Karpas-422 (cell line): ENCODE results near the gene TRIO. TPM values are rescaled to one million over a fixed set of nuclear protein-coding genes. Genes with fewer than 3 reads are reported as not detected.

ENCODE experiments used
- DNase-seq: peaks from one replicate; pipeline ENCODE4 v3.0.0-alpha.2; 2015
- H2AFZ ChIP-seq: fragments of 200-600 bp; sonication (generic); 2 replicates; pipeline ENCODE4 v1.6.1; 2014; ENCODE audit warnings: antibody characterized with exemption, low read length, mixed read lengths
- H3K27ac ChIP-seq: fragments of 200-600 bp; sonication (generic); 2 replicates; pipeline ENCODE4 v1.5.1; 2014; ENCODE audit warnings: mild to moderate bottlenecking, low read length, moderate library complexity
- H3K27me3 ChIP-seq: fragments of 200-600 bp; sonication (generic); 2 replicates; pipeline ENCODE4 v1.6.1; 2014; ENCODE audit warnings: low read length, mixed read lengths
- H3K36me3 ChIP-seq: fragments of 200-600 bp; sonication (generic); 2 replicates; pipeline ENCODE4 v1.6.1; 2014; ENCODE audit warnings: low read length, mixed read lengths; ENCODE audit not compliant: insufficient read depth
- H3K4me1 ChIP-seq: fragments of 200-600 bp; sonication (generic); 2 replicates; pipeline ENCODE4 v1.6.1; 2014; ENCODE audit warnings: mild to moderate bottlenecking, low read length, mixed read lengths
- H3K4me2 ChIP-seq: fragments of 200-600 bp; sonication (generic); 2 replicates; pipeline ENCODE4 v1.6.1; 2014; ENCODE audit warnings: low read length, low read depth, mild to moderate bottlenecking; ENCODE audit not compliant: poor library complexity, severe bottlenecking
- H3K4me3 ChIP-seq: fragments of 200-600 bp; sonication (generic); 2 replicates; pipeline ENCODE4 v1.5.1; 2014; ENCODE audit warnings: mild to moderate bottlenecking, antibody characterized with exemption, low read length, mixed read lengths
- H3K79me2 ChIP-seq: fragments of 200-600 bp; sonication (generic); 2 replicates; pipeline ENCODE4 v1.6.1; 2014; ENCODE audit warnings: mild to moderate bottlenecking, low read length, mixed read lengths
- H3K9ac ChIP-seq: fragments of 200-600 bp; sonication (generic); 2 replicates; pipeline ENCODE4 v1.6.0; 2014; ENCODE audit warnings: low read length
- H3K9me2 ChIP-seq: fragments of 200-600 bp; sonication (generic), shearing (Covaris generic); replicated peaks from 2 replicates; pipeline ENCODE4 v1.6.0; 2014; ENCODE audit warnings: mild to moderate bottlenecking, low read length, moderate library complexity; ENCODE audit not compliant: insufficient read depth
- H3K9me3 ChIP-seq: fragments of 300-700, 200-600 bp; sonication (generic); 2 replicates; pipeline ENCODE4 v1.6.1; 2014; ENCODE audit warnings: low read length, mixed read lengths
- H4K20me1 ChIP-seq: fragments of 200-600 bp; sonication (generic); 2 replicates; pipeline ENCODE4 v1.6.1; 2014; ENCODE audit warnings: mild to moderate bottlenecking, antibody characterized with exemption, low read length, low read depth; ENCODE audit not compliant: insufficient read depth
- total RNA-seq: library from RNA; depleted of rRNA; stranded (reverse); fragments of >200 nt; shearing (Covaris generic); gene quantifications from 2 replicates; pipeline ENCODE4 v1.2.3, GENCODE V29; 2014; ENCODE audit warnings: low replicate concordance; rRNA removed

TRIO gene
- total RNA-seq, 1 experiment from 2014 or later, result 0.04 TPM

DNA sequence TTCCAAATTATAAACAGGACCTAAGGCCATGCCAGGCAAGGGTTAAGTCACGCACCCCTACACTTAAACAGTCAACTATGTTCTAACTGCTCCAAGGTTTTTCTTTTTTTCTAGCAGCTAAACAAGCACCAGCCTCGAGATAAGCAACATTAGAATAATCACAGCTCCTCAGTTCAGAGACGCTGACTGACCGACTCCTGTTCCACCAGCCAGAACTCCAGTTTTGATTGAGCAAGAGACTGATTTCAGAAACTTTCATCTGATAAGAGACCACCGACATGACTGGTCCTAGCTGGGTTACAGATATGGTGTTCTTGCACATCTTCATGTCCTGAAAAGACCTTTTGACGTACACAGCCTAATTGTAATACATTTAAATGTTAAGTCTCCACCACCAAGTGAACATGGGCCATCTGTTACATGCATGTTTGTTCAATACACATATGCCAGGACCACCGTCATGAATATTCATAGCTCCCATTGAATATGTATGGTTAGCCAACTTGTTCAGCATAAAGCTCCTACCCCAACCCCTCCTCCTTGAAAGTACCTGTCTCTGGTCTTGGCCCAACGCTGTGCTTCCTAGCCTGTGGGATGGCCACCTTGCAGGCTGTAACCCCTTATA is 414.8 kb downstream of the TRIO start:
- no peak overlapping the region for H3K27ac ChIP-seq
- H3K79me2 ChIP-seq, result no peaks in the 10 kb centered on the region
- no peak overlapping the region for H3K4me2 ChIP-seq
- no peaks in the 10 kb centered on the region for H3K4me1 ChIP-seq
- no peak overlapping the region for H3K9ac ChIP-seq
- no peaks in the 10 kb centered on the region for H3K36me3 ChIP-seq
- H3K27me3 ChIP-seq, result no peaks in the 10 kb centered on the region
- H3K9me2 ChIP-seq, result no peaks in the 10 kb centered on the region
- DNase-seq, result no peak
- H3K4me3 ChIP-seq, result no peak overlapping the region
- H4K20me1 ChIP-seq, result no peaks in the 10 kb centered on the region
- H2AFZ ChIP-seq, result no peak overlapping the region
- no peaks in the 10 kb centered on the region for H3K9me3 ChIP-seq

Other genes starting within 250 kb of the TRIO start
- gene DNAH5, start 198.7 kb upstream of the TRIO start, total RNA-seq, result not detected in 2 replicates